Chondrocyte (in vitro differentiated cells): ENCODE results near the gene EIF2A. TPM values are rescaled to one million over a fixed set of nuclear protein-coding genes. Genes with fewer than 3 reads are reported as not detected.
A peak's percentile ranks its signal among the peaks of the same experiment; 100 is the strongest.

Experiments
- DNase-seq: peaks from one replicate; pipeline ENCODE4 v3.0.0; 2021; ENCODE audit warnings: mixed read lengths, low spot score
- H3K27ac Mint-ChIP-seq: one replicate; pipeline ENCODE4 v1.8.0; 2021; ENCODE audit warnings: mild to moderate bottlenecking, moderate library complexity, mixed read lengths; ENCODE audit not compliant: unreplicated experiment
- H3K27me3 Mint-ChIP-seq: 2 replicates; pipeline ENCODE4 v1.8.0; 2021; ENCODE audit warnings: low read depth, mixed read lengths
- H3K36me3 Mint-ChIP-seq: 2 replicates; pipeline ENCODE4 v1.8.0; 2021; ENCODE audit warnings: low read depth, mixed read lengths
- H3K4me1 Mint-ChIP-seq: 2 replicates; pipeline ENCODE4 v1.8.0; 2021; ENCODE audit warnings: low read depth, mild to moderate bottlenecking, mixed read lengths
- H3K4me3 Mint-ChIP-seq: one replicate; pipeline ENCODE4 v1.8.0; 2021; ENCODE audit warnings: mild to moderate bottlenecking, moderate library complexity, mixed read lengths; ENCODE audit not compliant: unreplicated experiment
- H3K9me3 Mint-ChIP-seq: 2 replicates; pipeline ENCODE4 v1.8.0; 2021; ENCODE audit warnings: low read depth, mixed read lengths
- total RNA-seq: library from RNA; stranded (reverse); gene quantifications from 3 replicates; pipeline ENCODE4 v1.2.1, GENCODE V29; 2021
- TF ChIP-seq, protein P1 (sequence below): fragments of 200-600 bp; sonication (generic); IDR thresholded peaks from 2 replicates; pipeline ENCODE4 v1.5.0; 2021; ENCODE audit warnings: antibody characterized with exemption, mild to moderate bottlenecking, moderate library complexity

Gene EIF2A
- total RNA-seq, 1 donor from 2014 or later: 48.4 TPM

DNA sequence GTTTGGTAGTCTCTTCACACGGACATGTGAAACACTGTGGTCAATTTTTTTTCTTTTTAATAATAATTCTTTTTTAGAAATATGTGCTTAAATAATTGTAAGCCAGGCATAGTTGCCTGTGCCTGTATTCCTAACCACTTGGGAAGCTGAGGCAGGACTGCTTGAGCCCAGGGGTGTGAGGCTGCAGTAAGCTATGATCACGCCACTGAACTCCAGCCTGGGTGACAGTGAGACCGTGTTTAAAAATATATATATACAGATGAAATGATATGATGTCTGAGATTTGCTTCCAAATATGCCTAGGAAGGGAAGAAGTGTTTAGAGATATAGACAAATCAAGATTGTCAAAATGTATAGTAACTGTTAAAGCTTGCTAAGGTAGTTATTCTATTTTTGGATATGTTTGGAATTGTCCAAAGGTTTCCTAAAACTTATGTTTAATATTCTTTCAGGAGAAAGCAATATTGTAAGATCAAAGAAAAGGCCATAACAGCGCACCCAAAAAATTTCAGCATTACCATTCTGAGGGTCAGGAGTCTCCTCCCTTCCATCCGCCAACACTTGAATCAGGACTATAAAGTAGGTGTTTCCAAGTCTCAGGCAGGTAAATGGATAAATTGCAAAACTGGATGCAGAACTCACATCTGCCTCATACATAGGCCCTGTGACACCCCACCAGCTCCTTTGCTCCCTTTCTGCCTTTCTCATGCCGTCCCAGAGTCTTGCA lies 56.0 kb downstream of the EIF2A start:
- TF ChIP-seq, protein P1, sequence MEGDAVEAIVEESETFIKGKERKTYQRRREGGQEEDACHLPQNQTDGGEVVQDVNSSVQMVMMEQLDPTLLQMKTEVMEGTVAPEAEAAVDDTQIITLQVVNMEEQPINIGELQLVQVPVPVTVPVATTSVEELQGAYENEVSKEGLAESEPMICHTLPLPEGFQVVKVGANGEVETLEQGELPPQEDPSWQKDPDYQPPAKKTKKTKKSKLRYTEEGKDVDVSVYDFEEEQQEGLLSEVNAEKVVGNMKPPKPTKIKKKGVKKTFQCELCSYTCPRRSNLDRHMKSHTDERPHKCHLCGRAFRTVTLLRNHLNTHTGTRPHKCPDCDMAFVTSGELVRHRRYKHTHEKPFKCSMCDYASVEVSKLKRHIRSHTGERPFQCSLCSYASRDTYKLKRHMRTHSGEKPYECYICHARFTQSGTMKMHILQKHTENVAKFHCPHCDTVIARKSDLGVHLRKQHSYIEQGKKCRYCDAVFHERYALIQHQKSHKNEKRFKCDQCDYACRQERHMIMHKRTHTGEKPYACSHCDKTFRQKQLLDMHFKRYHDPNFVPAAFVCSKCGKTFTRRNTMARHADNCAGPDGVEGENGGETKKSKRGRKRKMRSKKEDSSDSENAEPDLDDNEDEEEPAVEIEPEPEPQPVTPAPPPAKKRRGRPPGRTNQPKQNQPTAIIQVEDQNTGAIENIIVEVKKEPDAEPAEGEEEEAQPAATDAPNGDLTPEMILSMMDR: no peak
- Mint-ChIP-seq H3K36me3 (peaks cover 5% of the 10 kb centered on the region), H3K27me3 (no peaks in the 10 kb centered on the region), H3K4me3 (peak overlapping the region; percentile 93), H3K27ac (peak overlapping the region; percentile 97), H3K4me1 (peaks cover 60% of the 10 kb centered on the region), H3K9me3 (no peaks in the 10 kb centered on the region)
- DNase-seq: no peak

DNA sequence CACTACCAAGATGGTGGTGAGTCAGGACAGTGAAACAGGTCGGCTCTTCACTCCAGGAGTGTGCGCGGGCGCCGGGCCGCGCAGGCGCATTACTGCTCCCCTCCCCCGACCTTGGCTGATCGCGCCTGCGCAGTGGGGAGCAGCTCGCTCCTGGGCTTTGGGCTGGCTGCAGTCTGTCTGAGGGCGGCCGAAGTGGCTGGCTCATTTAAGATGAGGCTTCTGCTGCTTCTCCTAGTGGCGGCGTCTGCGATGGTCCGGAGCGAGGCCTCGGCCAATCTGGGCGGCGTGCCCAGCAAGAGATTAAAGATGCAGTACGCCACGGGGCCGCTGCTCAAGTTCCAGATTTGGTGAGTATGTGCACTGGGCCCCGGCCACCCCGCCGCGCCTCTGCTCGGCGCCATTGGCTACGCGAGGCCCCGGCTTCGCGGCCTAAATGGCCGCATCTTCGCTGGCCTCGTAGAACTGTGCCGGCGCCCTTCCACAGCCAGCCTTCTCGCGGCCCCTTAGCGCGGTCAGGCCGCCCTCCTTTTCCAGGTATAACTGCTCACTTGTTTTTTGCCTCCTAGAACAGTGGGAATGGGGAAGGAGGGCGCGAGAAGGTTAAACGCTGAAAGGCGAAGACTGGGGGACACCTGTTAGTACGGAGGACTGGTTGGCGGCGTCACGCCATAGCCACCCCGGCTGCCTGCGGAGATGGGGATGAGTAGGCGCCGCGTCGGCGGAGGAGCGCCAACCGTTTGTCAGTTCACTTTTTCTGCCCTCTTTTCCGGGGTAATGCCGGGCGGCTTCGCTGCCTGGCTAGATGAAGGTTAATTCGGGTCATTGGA lies 56.8 kb downstream of the EIF2A start, which contains the start of gene SELENOT:
TSS of gene SELENOT (plus strand) at position 169 of the 827 bp plus-strand sequence. CDS start at position 211, 42 bp downstream.
- DNase-seq: peak; percentile 95
- TF ChIP-seq, protein P1: peak; percentile 75
- Mint-ChIP-seq H3K4me3 (peak within 1 kb of the TSS; percentile 93), H3K9me3 (no peaks in the 10 kb centered on the region), H3K27ac (peak within 1 kb of the TSS; percentile 97), H3K36me3 (peaks cover 5% of the 10 kb centered on the region), H3K4me1 (peaks cover 65% of the 10 kb centered on the region), H3K27me3 (no peaks in the 10 kb centered on the region)

DNA sequence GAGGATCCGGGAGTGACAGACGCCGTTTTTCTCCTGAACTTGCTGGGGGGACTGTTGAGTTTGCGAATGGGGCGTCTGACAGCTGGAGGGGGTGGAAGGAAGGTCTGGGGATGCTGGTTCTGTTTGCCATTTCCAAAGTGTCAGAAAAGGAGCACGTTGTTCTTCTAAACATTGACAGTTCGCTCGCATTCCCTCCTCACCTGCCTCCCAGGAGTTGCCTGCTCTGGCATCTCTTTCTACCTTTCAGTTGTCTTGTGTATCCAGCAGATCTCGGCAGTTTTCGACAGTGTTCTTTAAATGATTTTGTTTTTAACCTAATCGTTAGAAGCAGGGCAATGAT lies 57.4 kb downstream of the EIF2A start:
- Mint-ChIP-seq H3K36me3 (peaks cover 5% of the 10 kb centered on the region), H3K27ac (peak overlapping the region; percentile 97), H3K4me3 (peak overlapping the region; percentile 93), H3K27me3 (no peaks in the 10 kb centered on the region), H3K4me1 (peaks cover 66% of the 10 kb centered on the region), H3K9me3 (no peaks in the 10 kb centered on the region)
- TF ChIP-seq, protein P1: no peak
- no peak for DNase-seq

DNA sequence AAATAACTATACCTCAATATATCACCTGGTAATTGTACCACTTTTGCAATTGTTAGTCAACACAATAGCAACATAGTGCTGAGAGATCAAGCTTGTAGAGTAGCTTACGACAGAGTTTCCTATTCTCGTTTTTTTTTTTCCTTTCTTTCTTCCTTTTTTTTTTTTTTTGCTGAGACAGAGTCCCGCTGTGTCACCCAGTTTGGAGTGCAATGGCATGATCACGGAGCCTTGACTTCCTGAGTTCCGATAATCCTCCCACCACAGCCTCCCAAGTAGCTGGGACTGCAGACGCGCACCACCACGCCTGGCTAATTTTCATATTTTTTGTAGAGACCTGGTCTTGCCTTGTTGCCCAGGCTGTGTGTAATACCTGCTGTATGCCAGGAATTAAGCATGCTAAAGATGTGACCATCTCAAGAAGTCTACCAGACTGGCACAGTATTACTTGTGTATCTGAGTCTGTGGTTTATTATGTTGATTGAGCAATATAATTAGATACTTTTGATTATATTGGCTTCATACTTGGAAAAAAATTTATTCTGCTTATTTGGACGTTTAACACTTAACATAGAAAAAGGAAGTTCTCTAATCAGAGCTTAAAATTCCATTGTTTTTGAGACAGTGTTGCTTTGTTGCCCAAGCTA lies 59.5 kb downstream of the EIF2A start:
- peak overlapping the region; percentile 51 for H3K27ac Mint-ChIP-seq
- no peaks in the 10 kb centered on the region for H3K27me3 Mint-ChIP-seq
- H3K4me1 Mint-ChIP-seq: peaks cover 61% of the 10 kb centered on the region
- H3K36me3 Mint-ChIP-seq: peaks cover 5% of the 10 kb centered on the region
- DNase-seq: no peak
- TF ChIP-seq, protein P1: no peak
- H3K4me3 Mint-ChIP-seq: no peak overlapping the region
- no peaks in the 10 kb centered on the region for H3K9me3 Mint-ChIP-seq
